ENCODE results near the gene VSTM4.

Gene VSTM4

GRCh38 chr10:49152663-49153062 lies 37.3 kb upstream of the VSTM4 start:
- peaks cover 10% of the 10 kb centered on the region for H3K4me1 ChIP-seq (ENCODE audit: insufficient read depth, low read length)
- no peak overlapping the region for H2AFZ ChIP-seq (ENCODE audit: low read depth, low read length)
- no peak overlapping the region for H3K27ac ChIP-seq (ENCODE audit: low read length)
- H3K4me3 ChIP-seq (ENCODE audit: low read depth in 1 of 2, low read length in 2 of 2), result no peak overlapping the region
- H3K79me2 ChIP-seq (ENCODE audit: insufficient read depth, low read length), result no peaks in the 10 kb centered on the region
- DNase-seq (no peak), ATAC-seq (ENCODE audit: insufficient read depth, low read depth) (no peak)
- TF ChIP-seq EZH2 (IDR thresholded peaks at IDR 0.05; ENCODE audit: borderline replicate concordance, low read depth, low read length, severe bottlenecking), result no peak
- TF ChIP-seq CTCF (IDR thresholded peaks at IDR 0.05; ENCODE audit: borderline replicate concordance, extremely low read depth, low read length, poor library complexity, severe bottlenecking), result no peak
- no peaks in the 10 kb centered on the region for H3K9me3 ChIP-seq (ENCODE audit: insufficient read depth, low read length, severe bottlenecking)
- no peaks in the 10 kb centered on the region for H3K36me3 ChIP-seq (ENCODE audit: insufficient read depth, low read length)
- H3K9ac ChIP-seq (ENCODE audit: low read depth, low read length), result no peak overlapping the region
- H4K20me1 ChIP-seq (ENCODE audit: insufficient read depth, low read length), result no peaks in the 10 kb centered on the region
- H3K27me3 ChIP-seq (ENCODE audit: insufficient read depth, low read length, poor library complexity), result no peaks in the 10 kb centered on the region
- H3K4me2 ChIP-seq (ENCODE audit: insufficient read depth, low read length), result no peak overlapping the region

DNA sequence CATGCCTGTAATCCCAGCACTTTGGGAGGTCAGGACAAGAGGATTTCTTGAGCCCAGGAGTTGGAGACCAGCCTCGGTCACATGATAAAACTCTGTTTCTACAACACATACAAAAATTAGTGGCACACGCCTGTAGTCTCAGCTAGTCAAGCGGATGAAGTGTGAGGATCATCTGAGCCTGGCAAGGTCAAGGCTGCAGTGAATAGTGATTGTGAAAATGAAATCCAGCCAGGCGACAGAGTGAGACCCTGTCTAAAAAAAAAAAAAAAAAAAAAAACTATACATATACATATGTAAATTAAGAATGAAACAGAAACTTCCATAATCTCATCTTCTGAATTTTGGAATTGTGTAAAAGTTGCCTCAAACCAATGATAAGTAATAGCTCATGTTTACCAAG lies 36.7 kb upstream of the VSTM4 start:
- DNase-seq (no peak), ATAC-seq (ENCODE audit: insufficient read depth, low read depth) (no peak)
- Histone ChIP-seq H4K20me1 (ENCODE audit: insufficient read depth, low read length) (no peaks in the 10 kb centered on the region), H3K27me3 (ENCODE audit: insufficient read depth, low read length, poor library complexity) (no peaks in the 10 kb centered on the region), H3K79me2 (ENCODE audit: insufficient read depth, low read length) (no peaks in the 10 kb centered on the region), H3K4me2 (ENCODE audit: insufficient read depth, low read length) (no peak overlapping the region), H3K27ac (ENCODE audit: low read length) (no peak overlapping the region), H3K36me3 (ENCODE audit: insufficient read depth, low read length) (no peaks in the 10 kb centered on the region), H3K9me3 (ENCODE audit: insufficient read depth, low read length, severe bottlenecking) (no peaks in the 10 kb centered on the region), H3K9ac (ENCODE audit: low read depth, low read length) (no peak overlapping the region), H3K4me3 (ENCODE audit: low read depth in 1 of 2, low read length in 2 of 2) (no peak overlapping the region), H3K4me1 (ENCODE audit: insufficient read depth, low read length) (peaks cover 8% of the 10 kb centered on the region), H2AFZ (ENCODE audit: low read depth, low read length) (no peak overlapping the region)
- TF ChIP-seq CTCF (IDR thresholded peaks at IDR 0.05; ENCODE audit: borderline replicate concordance, extremely low read depth, low read length, poor library complexity, severe bottlenecking) (no peak), EZH2 (IDR thresholded peaks at IDR 0.05; ENCODE audit: borderline replicate concordance, low read depth, low read length, severe bottlenecking) (no peak)

DNA sequence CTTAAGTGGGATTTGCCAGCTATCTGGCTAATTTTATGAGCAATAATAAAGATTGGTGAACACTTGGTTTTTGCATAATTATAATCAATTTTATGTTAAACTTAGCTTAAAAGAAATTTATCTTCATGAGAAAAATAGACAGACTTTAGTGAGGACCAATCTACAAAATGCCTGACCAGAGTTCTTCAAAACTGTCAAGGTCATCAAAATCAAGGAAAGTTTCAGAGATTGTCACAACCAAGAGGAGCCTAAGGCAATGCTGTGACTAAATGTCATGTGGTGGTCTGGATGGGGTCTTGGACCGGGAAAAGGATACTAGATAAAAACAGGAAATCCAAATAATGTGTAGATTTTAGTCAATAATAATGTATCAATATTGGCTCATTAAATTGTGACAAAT lies 36.2 kb upstream of the VSTM4 start:
- Histone ChIP-seq H3K27ac (ENCODE audit: low read length) (no peak overlapping the region), H3K9ac (ENCODE audit: low read depth, low read length) (no peak overlapping the region), H3K4me1 (ENCODE audit: insufficient read depth, low read length) (peaks cover 8% of the 10 kb centered on the region), H2AFZ (ENCODE audit: low read depth, low read length) (no peak overlapping the region), H4K20me1 (ENCODE audit: insufficient read depth, low read length) (no peaks in the 10 kb centered on the region), H3K27me3 (ENCODE audit: insufficient read depth, low read length, poor library complexity) (no peaks in the 10 kb centered on the region), H3K36me3 (ENCODE audit: insufficient read depth, low read length) (no peaks in the 10 kb centered on the region), H3K9me3 (ENCODE audit: insufficient read depth, low read length, severe bottlenecking) (no peaks in the 10 kb centered on the region), H3K79me2 (ENCODE audit: insufficient read depth, low read length) (no peaks in the 10 kb centered on the region), H3K4me2 (ENCODE audit: insufficient read depth, low read length) (no peak overlapping the region), H3K4me3 (ENCODE audit: low read depth in 1 of 2, low read length in 2 of 2) (no peak overlapping the region)
- ATAC-seq (ENCODE audit: insufficient read depth, low read depth), result no peak
- TF ChIP-seq CTCF (IDR thresholded peaks at IDR 0.05; ENCODE audit: borderline replicate concordance, extremely low read depth, low read length, poor library complexity, severe bottlenecking) (no peak), EZH2 (IDR thresholded peaks at IDR 0.05; ENCODE audit: borderline replicate concordance, low read depth, low read length, severe bottlenecking) (no peak)
- no peak for DNase-seq

- no peak overlapping the region for H2AFZ ChIP-seq (ENCODE audit: low read depth, low read length)
- no peak overlapping the region for H3K4me2 ChIP-seq (ENCODE audit: insufficient read depth, low read length)
- DNase-seq (no peak), ATAC-seq (ENCODE audit: insufficient read depth, low read depth) (peak; percentile 70)
- no peak overlapping the region for H3K9ac ChIP-seq (ENCODE audit: low read depth, low read length)
- H3K27me3 ChIP-seq (ENCODE audit: insufficient read depth, low read length, poor library complexity), result no peaks in the 10 kb centered on the region
- no peaks in the 10 kb centered on the region for H4K20me1 ChIP-seq (ENCODE audit: insufficient read depth, low read length)
- TF ChIP-seq EZH2 (IDR thresholded peaks at IDR 0.05; ENCODE audit: borderline replicate concordance, low read depth, low read length, severe bottlenecking), result no peak
- TF ChIP-seq CTCF (IDR thresholded peaks at IDR 0.05; ENCODE audit: borderline replicate concordance, extremely low read depth, low read length, poor library complexity, severe bottlenecking), result no peak
- no peaks in the 10 kb centered on the region for H3K79me2 ChIP-seq (ENCODE audit: insufficient read depth, low read length)
- no peaks in the 10 kb centered on the region for H3K9me3 ChIP-seq (ENCODE audit: insufficient read depth, low read length, severe bottlenecking)
- H3K4me1 ChIP-seq (ENCODE audit: insufficient read depth, low read length), result peaks cover 8% of the 10 kb centered on the region
- no peaks in the 10 kb centered on the region for H3K36me3 ChIP-seq (ENCODE audit: insufficient read depth, low read length)
- no peak overlapping the region for H3K27ac ChIP-seq (ENCODE audit: low read length)
- no peak overlapping the region for H3K4me3 ChIP-seq (ENCODE audit: low read depth in 1 of 2, low read length in 2 of 2)
Observed at GRCh38 chr10:49151025-49151445, 35.7 kb upstream of the VSTM4 start.

All from DND-41 (cell line).